Ovary (tissue), 3 donors: ENCODE data around the gene SRD5A3.

ENCODE experiments used
- CTCF ChIP-seq, 3 donors: fragments of 450-650 bp in 2 of 3; fragments of 200-600 bp in 1 of 3; IDR thresholded peaks; one replicate each; pipeline versions ENCODE4 v1.5.1 to v1.8.0; 2016 to 2022; ENCODE audit warnings: antibody characterized with exemption in 3 of 3, mild to moderate bottlenecking in 1 of 3
- EP300 ChIP-seq: sonication (generic); formaldehyde crosslinking; IDR thresholded peaks from one replicate; pipeline ENCODE4 v1.6.1; 2017; ENCODE audit warnings: antibody characterized with exemption
- POLR2A ChIP-seq: fragments of 450-650 bp; IDR thresholded peaks from one replicate; pipeline ENCODE4 v1.6.1; 2017; ENCODE audit warnings: antibody characterized with exemption, mild to moderate bottlenecking, moderate library complexity
- donor health status: DM: no; HTN: no; CAD: no.

DNA sequence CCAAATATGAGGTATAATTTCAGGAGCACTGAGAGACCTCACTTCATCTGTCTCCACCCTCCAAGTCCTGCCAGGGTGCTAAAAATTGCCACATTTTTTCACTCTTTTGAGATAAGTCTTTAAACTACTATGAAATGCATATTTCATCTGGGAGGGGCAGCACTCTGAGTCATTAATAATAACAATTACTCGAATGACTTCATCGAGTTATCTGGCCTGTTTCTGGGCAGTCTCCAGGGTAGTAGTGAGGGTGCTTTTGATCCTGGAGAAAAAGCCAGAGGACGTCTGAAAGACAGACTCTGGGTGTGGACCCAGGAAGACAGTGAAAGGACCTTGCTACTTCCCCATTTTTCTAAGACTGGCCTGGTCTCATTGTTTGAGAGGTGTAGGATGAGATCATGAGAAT lies 42.3 kb upstream of the SRD5A3 start:
- no peak for TF ChIP-seq CTCF (IDR thresholded peaks at IDR 0.05)
- TF ChIP-seq POLR2A = no peak
- no peak for TF ChIP-seq EP300
